HFF-Myc (cell line): ENCODE results near the gene AUH.

Source experiments
- DNase-seq: peaks from one replicate; pipeline ENCODE4 v3.0.0-alpha.2; 2011; ENCODE audit warnings: low read depth; ENCODE audit errors: extremely low read depth
- H3K4me3 ChIP-seq: replicated peaks from 2 replicates; pipeline ENCODE4 v1.5.1; 2011; ENCODE audit warnings: low read depth, mild to moderate bottlenecking, control low read depth, low read length
- TF ChIP-seq, protein P1 (sequence below): IDR thresholded peaks from 2 replicates; pipeline ENCODE4 v1.5.1; 2012; ENCODE audit warnings: mild to moderate bottlenecking, low read depth, low read length, control low read depth; ENCODE audit errors: missing control alignments

The AUH gene

DNA sequence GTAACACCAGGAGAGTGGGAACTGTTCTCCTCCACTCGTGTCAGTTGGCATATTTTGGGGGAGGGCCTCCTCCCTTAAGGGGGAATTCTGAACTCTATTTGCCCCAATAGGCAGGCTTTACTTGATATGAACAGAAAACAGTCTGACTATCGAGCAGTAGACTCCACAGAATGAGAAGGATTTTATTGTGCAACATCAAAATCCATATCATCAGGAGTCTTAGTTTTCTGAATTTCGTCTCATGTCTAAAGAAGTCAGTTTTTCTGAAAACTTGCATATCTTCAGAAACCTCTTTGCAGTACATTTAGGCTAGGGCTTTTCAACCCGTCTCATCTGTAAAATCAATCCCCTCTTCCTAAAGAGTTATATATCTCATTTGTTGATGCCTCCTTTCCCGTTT lies 96.2 kb downstream of the AUH start:
- TF ChIP-seq, protein P1, sequence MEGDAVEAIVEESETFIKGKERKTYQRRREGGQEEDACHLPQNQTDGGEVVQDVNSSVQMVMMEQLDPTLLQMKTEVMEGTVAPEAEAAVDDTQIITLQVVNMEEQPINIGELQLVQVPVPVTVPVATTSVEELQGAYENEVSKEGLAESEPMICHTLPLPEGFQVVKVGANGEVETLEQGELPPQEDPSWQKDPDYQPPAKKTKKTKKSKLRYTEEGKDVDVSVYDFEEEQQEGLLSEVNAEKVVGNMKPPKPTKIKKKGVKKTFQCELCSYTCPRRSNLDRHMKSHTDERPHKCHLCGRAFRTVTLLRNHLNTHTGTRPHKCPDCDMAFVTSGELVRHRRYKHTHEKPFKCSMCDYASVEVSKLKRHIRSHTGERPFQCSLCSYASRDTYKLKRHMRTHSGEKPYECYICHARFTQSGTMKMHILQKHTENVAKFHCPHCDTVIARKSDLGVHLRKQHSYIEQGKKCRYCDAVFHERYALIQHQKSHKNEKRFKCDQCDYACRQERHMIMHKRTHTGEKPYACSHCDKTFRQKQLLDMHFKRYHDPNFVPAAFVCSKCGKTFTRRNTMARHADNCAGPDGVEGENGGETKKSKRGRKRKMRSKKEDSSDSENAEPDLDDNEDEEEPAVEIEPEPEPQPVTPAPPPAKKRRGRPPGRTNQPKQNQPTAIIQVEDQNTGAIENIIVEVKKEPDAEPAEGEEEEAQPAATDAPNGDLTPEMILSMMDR: no peak
- no peak overlapping the region for H3K4me3 ChIP-seq
- no peak for DNase-seq

DNA sequence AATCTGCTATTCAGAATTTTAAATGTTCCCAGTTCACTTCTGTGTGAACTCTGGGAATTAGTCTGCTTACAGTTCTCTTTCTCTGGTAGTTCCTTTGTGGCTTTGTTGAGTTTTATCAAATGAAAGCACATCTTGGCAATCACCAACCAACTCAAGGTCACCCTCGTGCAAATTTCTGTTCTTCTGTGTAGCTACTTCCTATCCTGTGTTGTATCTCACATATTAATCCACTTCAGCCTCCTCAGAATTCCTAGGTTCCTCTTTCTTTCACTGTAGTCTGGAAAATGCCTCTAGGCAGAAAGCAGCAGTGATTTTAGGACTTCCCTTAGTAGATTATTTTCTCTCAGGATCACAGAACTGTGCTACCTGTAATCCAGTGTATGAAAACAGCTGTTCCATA lies 100.3 kb downstream of the AUH start:
- TF ChIP-seq, protein P1: no peak
- no peak overlapping the region for H3K4me3 ChIP-seq
- DNase-seq: no peak

DNA sequence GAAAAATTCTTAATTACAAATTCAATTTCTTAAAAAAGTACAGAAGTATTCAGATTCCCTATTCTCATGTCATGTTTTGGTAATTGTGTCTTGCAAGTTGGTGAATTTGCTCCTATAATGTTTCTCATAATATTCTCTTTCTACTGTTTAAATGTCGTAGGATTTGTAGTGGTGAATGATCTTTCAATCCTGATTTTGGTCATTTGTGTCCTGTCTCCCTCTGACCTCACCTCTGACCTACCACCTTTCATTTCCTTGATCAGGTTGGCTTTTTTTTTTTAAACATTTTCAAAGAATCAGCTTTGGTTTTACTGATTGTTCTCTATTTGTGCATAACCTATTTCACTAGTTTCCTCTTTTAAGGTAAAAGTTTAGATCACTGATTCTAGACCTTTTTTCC lies 102.6 kb downstream of the AUH start:
- TF ChIP-seq, protein P1: no peak
- H3K4me3 ChIP-seq: no peak overlapping the region
- no peak for DNase-seq

DNA sequence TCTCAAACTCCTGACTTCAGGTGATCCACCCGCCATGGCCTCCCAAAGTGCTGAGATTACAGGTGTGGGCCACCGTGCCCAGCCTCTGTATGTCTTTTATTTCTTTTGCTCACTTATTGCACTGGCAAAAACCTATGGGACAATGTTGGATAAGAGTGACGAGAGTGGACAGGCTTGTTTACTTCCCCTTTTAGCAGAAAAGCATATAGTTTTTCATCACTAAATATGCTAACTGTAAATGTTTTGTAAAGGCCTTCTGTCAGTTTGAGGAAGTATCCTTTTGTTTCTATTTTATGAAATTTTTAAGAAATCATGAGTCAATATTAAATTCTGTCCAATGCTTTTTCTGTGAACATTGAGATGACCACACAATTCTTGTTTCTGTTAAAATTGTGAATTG lies 103.3 kb downstream of the AUH start:
- DNase-seq: no peak
- H3K4me3 ChIP-seq: no peak overlapping the region
- TF ChIP-seq, protein P1: no peak

DNA sequence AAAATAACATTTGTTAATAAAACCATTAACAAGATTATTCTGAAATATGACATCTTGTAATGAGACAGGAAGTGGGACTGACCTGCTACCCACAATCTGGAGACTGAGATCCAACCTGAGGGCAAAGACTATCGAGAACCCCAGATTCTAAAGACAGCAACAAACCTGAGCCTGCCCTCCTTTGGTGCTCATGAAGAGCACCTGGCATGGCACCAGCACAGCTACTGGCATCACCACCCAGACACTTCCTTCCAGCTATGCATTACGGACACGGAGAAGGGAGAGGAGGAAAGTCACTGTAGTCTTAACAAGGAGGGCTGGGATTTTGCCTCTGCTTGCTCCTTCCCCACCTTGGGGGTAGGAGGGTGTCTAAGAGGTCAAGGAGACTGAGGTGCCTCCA lies 105.5 kb downstream of the AUH start:
- TF ChIP-seq, protein P1: no peak
- no peak for DNase-seq
- H3K4me3 ChIP-seq: no peak overlapping the region

DNA sequence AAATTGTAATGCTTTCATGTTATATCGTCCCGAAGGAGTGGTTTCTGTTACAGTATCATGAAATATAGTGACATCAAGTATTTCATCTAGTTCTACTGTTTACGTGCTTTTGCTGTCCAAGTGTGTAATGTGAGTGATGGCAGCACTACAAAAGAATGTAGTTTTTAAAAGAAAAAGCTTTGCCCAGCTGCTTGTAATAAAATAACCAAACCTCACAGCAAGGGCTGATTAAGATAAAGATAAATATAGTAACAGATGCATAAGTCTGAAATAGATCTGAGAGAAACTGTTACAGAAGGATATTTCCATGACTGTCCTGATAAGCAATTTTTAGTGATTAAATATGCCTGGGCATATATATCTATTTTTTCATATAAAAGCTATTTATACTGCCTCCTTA lies 106.4 kb downstream of the AUH start:
- TF ChIP-seq, protein P1: no peak
- H3K4me3 ChIP-seq: no peak overlapping the region
- DNase-seq: peak; percentile 20

DNA sequence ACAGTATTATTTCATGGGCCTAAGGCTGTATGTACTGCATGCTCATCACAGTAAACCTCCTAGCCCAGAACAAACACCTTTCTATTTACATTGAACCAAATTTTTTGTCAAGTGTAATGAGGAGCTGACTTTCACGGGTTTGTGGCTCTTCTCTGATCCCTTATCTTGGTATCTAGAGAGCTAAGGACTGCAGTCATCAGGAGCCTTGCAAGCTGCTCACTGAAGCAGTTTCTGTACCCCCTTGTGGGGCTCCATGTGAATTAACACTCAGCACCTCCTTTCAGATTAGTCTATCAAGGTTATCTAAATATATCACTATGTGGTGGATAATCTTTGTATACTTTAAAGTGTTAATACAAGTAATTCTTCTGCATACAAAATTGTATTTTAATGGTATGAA lies 108.2 kb downstream of the AUH start:
- DNase-seq: no peak
- H3K4me3 ChIP-seq: no peak overlapping the region
- TF ChIP-seq, protein P1: no peak
